MM.1S (cell line): Measurements from ENCODE around the gene S100A11.

Experiments used
- EZH2phosphoT487 ChIP-seq: fragments of 300-600 bp; sonication (generic); IDR thresholded peaks from 2 replicates; pipeline ENCODE4 v1.6.1; 2018; ENCODE audit warnings: antibody characterized with exemption, low read length
- TF ChIP-seq, protein P1 (sequence below): fragments of 300-600 bp; sonication (generic); IDR thresholded peaks from 2 replicates; pipeline ENCODE4 v1.5.1; 2016; ENCODE audit warnings: antibody characterized with exemption, low read length, mixed read lengths

- no peak for TF ChIP-seq EZH2phosphoT487
- TF ChIP-seq, protein P1, sequence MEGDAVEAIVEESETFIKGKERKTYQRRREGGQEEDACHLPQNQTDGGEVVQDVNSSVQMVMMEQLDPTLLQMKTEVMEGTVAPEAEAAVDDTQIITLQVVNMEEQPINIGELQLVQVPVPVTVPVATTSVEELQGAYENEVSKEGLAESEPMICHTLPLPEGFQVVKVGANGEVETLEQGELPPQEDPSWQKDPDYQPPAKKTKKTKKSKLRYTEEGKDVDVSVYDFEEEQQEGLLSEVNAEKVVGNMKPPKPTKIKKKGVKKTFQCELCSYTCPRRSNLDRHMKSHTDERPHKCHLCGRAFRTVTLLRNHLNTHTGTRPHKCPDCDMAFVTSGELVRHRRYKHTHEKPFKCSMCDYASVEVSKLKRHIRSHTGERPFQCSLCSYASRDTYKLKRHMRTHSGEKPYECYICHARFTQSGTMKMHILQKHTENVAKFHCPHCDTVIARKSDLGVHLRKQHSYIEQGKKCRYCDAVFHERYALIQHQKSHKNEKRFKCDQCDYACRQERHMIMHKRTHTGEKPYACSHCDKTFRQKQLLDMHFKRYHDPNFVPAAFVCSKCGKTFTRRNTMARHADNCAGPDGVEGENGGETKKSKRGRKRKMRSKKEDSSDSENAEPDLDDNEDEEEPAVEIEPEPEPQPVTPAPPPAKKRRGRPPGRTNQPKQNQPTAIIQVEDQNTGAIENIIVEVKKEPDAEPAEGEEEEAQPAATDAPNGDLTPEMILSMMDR: no peak
These were observed 33.8 kb downstream of the S100A11 start for GRCh38 chr1:152002960-152003359.
